ENCODE results near the gene KBTBD7. TPM values are rescaled to one million over a fixed set of nuclear protein-coding genes. Genes with fewer than 3 reads are reported as not detected.

The KBTBD7 gene
- total RNA-seq, 4 donors from 2014 or later = 4.0 to 10.3 (median 7.7) TPM

GRCh38 chr13:41203810-41204209 is 9.4 kb upstream of the KBTBD7 start:
- peaks cover 0 to 7% (median 0%) of the 10 kb centered on the region in 4 donors for H3K9me3 ChIP-seq
- no peak for TF ChIP-seq POLR2AphosphoS5 (IDR thresholded peaks at IDR 0.05)
- TF ChIP-seq EP300 (IDR thresholded peaks at IDR 0.05) = no peak
- no peak overlapping the region for H3K27ac ChIP-seq (replicated peaks in 1 of 4)
- no peak overlapping the region for H3K4me3 ChIP-seq
- H3K27me3 ChIP-seq = no peaks in the 10 kb centered on the region
- intact Hi-C loops (cut with DNase I) = no loop called here
- no peak for DNase-seq (ENCODE audit: extremely low spot score)
- no peaks in the 10 kb centered on the region for H3K4me1 ChIP-seq
- WGBS = 88% methylated on average over 6 of the region's 6 CpGs
- H3K36me3 ChIP-seq = no peaks in the 10 kb centered on the region

GRCh38 chr13:41200126-41200525 is 5.8 kb upstream of the KBTBD7 start:
- no peak for DNase-seq (ENCODE audit: extremely low spot score)
- Histone ChIP-seq H3K36me3 (no peaks in the 10 kb centered on the region), H3K4me3 (no peak overlapping the region), H3K27ac (replicated peaks in 1 of 4) (no peak overlapping the region), H3K4me1 (no peaks in the 10 kb centered on the region), H3K9me3 (no peaks in the 10 kb centered on the region), H3K27me3 (no peaks in the 10 kb centered on the region)
- intact Hi-C loops (cut with DNase I) = no loop called here
- 87% methylated on average over 4 of the region's 4 CpGs for WGBS
- TF ChIP-seq EP300 (IDR thresholded peaks at IDR 0.05) (no peak), CTCF (IDR thresholded peaks at IDR 0.05) (no peak), POLR2AphosphoS5 (IDR thresholded peaks at IDR 0.05) (no peak), POLR2A (IDR thresholded peaks at IDR 0.05; ENCODE audit: low read depth) (no peak)

GRCh38 chr13:41199526-41199925 is 5.2 kb upstream of the KBTBD7 start:
- no peaks in the 10 kb centered on the region for H3K27me3 ChIP-seq
- no peak for DNase-seq (ENCODE audit: extremely low spot score)
- H3K9me3 ChIP-seq = no peaks in the 10 kb centered on the region
- H3K36me3 ChIP-seq = no peaks in the 10 kb centered on the region
- no peak overlapping the region for H3K27ac ChIP-seq (replicated peaks in 1 of 4)
- WGBS = 97% methylated on average over 2 of the region's 2 CpGs
- no peak overlapping the region for H3K4me3 ChIP-seq
- no peak for TF ChIP-seq CTCF (IDR thresholded peaks at IDR 0.05)
- intact Hi-C loops (cut with DNase I) = loop anchor here (5.0 kb wide), 1 partner anchor 63 kb away; the partner anchor contains the start of gene MTRF1
- no peaks in the 10 kb centered on the region for H3K4me1 ChIP-seq

- Histone ChIP-seq H3K27ac (replicated peaks in 1 of 4) (no peak overlapping the region), H3K36me3 (no peaks in the 10 kb centered on the region), H3K4me3 (no peak overlapping the region), H3K27me3 (no peaks in the 10 kb centered on the region), H3K4me1 (no peaks in the 10 kb centered on the region), H3K9me3 (no peaks in the 10 kb centered on the region)
- TF ChIP-seq POLR2A (IDR thresholded peaks at IDR 0.05; ENCODE audit: low read depth) (no peak), CTCF (IDR thresholded peaks at IDR 0.05) (no peak), EP300 (IDR thresholded peaks at IDR 0.05) (no peak), POLR2AphosphoS5 (IDR thresholded peaks at IDR 0.05) (no peak)
- intact Hi-C loops (cut with DNase I) = loop anchor here (5.0 kb wide), 1 partner anchor 63 kb away; the partner anchor contains the start of gene MTRF1
- DNase-seq (ENCODE audit: extremely low spot score) = no peak
- 84% methylated on average over 5 of the region's 5 CpGs for whole genome bisulfite sequencing
Observed at GRCh38 chr13:41199079-41199478, 4.7 kb upstream of the KBTBD7 start.

GRCh38 chr13:41196620-41197019 is 2.3 kb upstream of the KBTBD7 start:
- no peak for DNase-seq (ENCODE audit: extremely low spot score)
- TF ChIP-seq POLR2A (IDR thresholded peaks at IDR 0.05; ENCODE audit: low read depth) = no peak
- TF ChIP-seq CTCF (IDR thresholded peaks at IDR 0.05) = no peak
- no peak for TF ChIP-seq POLR2AphosphoS5 (IDR thresholded peaks at IDR 0.05)
- no peak for TF ChIP-seq EP300 (IDR thresholded peaks at IDR 0.05)
- H3K36me3 ChIP-seq = no peaks in the 10 kb centered on the region
- H3K27ac ChIP-seq (replicated peaks in 1 of 4) = no peak overlapping the region
- peaks cover 15 to 23% (median 21%) of the 10 kb centered on the region in 4 donors for H3K4me1 ChIP-seq
- H3K4me3 ChIP-seq = no peak overlapping the region
- intact Hi-C loops (cut with DNase I) = loop anchor here (5.0 kb wide), 1 partner anchor 66 kb away; the partner anchor contains the start of gene MTRF1
- no peaks in the 10 kb centered on the region for H3K9me3 ChIP-seq
- H3K27me3 ChIP-seq = no peaks in the 10 kb centered on the region
- WGBS = 74% methylated on average over 2 of the region's 2 CpGs

Measured in esophagus muscularis mucosa (tissue), 4 donors.